ENCODE measurements around the gene CLDN10.
"Not testable (repeated sequence)": the region's sequence is repeated elsewhere in the genome, so short reads cannot be mapped to it uniquely, and the experiment has no call there.

The CLDN10 gene, protein sequence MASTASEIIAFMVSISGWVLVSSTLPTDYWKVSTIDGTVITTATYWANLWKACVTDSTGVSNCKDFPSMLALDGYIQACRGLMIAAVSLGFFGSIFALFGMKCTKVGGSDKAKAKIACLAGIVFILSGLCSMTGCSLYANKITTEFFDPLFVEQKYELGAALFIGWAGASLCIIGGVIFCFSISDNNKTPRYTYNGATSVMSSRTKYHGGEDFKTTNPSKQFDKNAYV

GRCh38 chr13:95552539-95553441 is at the start of gene CLDN10:
CLDN10 (plus strand) TSS chr13:95552720; CDS start chr13:95552754, 34 bp downstream.
- H3K27ac ChIP-seq (ENCODE audit: low read length): no peak within 1 kb of the TSS
- no peaks in the 10 kb centered on the region for H3K9me3 ChIP-seq (ENCODE audit: control insufficient read depth, low read depth, low read length)
- peak within 1 kb of the TSS; percentile 47 for H3K9ac ChIP-seq (ENCODE audit: low read length)
- peaks cover 8% of the 10 kb centered on the region for H3K4me1 ChIP-seq (ENCODE audit: control insufficient read depth, low read depth, low read length)
- peaks cover 28% of the 10 kb centered on the region for H3K27me3 ChIP-seq (ENCODE audit: control insufficient read depth, insufficient read depth, low read length)
- H3K36me3 ChIP-seq (ENCODE audit: control insufficient read depth, low read depth, low read length): no peaks in the 10 kb centered on the region
- peak within 1 kb of the TSS; percentile 77 for H3K4me3 ChIP-seq (ENCODE audit: low read length)

- Histone ChIP-seq H3K9me3 (ENCODE audit: control insufficient read depth, low read depth, low read length) (no peaks in the 10 kb centered on the region), H3K27ac (ENCODE audit: low read length) (no peak overlapping the region), H3K4me3 (ENCODE audit: low read length) (no peak overlapping the region), H3K27me3 (ENCODE audit: control insufficient read depth, insufficient read depth, low read length) (no peaks in the 10 kb centered on the region), H3K4me1 (ENCODE audit: control insufficient read depth, low read depth, low read length) (peaks cover 14% of the 10 kb centered on the region), H3K9ac (ENCODE audit: low read length) (no peak overlapping the region), H3K36me3 (ENCODE audit: control insufficient read depth, low read depth, low read length) (no peaks in the 10 kb centered on the region)
Observed at GRCh38 chr13:95503662-95504061, 48.9 kb upstream of the CLDN10 start.

- Histone ChIP-seq H3K27ac (ENCODE audit: low read length) (no peak overlapping the region), H3K4me3 (ENCODE audit: low read length) (no peak overlapping the region), H3K27me3 (ENCODE audit: control insufficient read depth, insufficient read depth, low read length) (no peaks in the 10 kb centered on the region), H3K9me3 (ENCODE audit: control insufficient read depth, low read depth, low read length) (no peaks in the 10 kb centered on the region), H3K9ac (ENCODE audit: low read length) (no peak overlapping the region), H3K4me1 (ENCODE audit: control insufficient read depth, low read depth, low read length) (peaks cover 10% of the 10 kb centered on the region), H3K36me3 (ENCODE audit: control insufficient read depth, low read depth, low read length) (no peaks in the 10 kb centered on the region)
Observed at GRCh38 chr13:95505265-95505664, 47.3 kb upstream of the CLDN10 start.

- no peaks in the 10 kb centered on the region for H3K27me3 ChIP-seq (ENCODE audit: control insufficient read depth, insufficient read depth, low read length)
- no peak overlapping the region for H3K27ac ChIP-seq (ENCODE audit: low read length)
- no peaks in the 10 kb centered on the region for H3K9me3 ChIP-seq (ENCODE audit: control insufficient read depth, low read depth, low read length)
- H3K4me1 ChIP-seq (ENCODE audit: control insufficient read depth, low read depth, low read length): peaks cover 7% of the 10 kb centered on the region
- H3K4me3 ChIP-seq (ENCODE audit: low read length): no peak overlapping the region
- H3K9ac ChIP-seq (ENCODE audit: low read length): no peak overlapping the region
- no peaks in the 10 kb centered on the region for H3K36me3 ChIP-seq (ENCODE audit: control insufficient read depth, low read depth, low read length)
Observed at GRCh38 chr13:95505986-95506385, 46.5 kb upstream of the CLDN10 start.

- Histone ChIP-seq H3K27ac (ENCODE audit: low read length) (no peak overlapping the region), H3K27me3 (ENCODE audit: control insufficient read depth, insufficient read depth, low read length) (no peaks in the 10 kb centered on the region), H3K4me1 (ENCODE audit: control insufficient read depth, low read depth, low read length) (peaks cover 7% of the 10 kb centered on the region), H3K9me3 (ENCODE audit: control insufficient read depth, low read depth, low read length) (no peaks in the 10 kb centered on the region), H3K4me3 (ENCODE audit: low read length) (no peak overlapping the region), H3K36me3 (ENCODE audit: control insufficient read depth, low read depth, low read length) (no peaks in the 10 kb centered on the region), H3K9ac (ENCODE audit: low read length) (no peak overlapping the region)
Observed at GRCh38 chr13:95507991-95508390, 44.5 kb upstream of the CLDN10 start.

- no peak overlapping the region for H3K4me3 ChIP-seq (ENCODE audit: low read length)
- no peak overlapping the region for H3K27ac ChIP-seq (ENCODE audit: low read length)
- H3K9ac ChIP-seq (ENCODE audit: low read length): no peak overlapping the region
- H3K27me3 ChIP-seq (ENCODE audit: control insufficient read depth, insufficient read depth, low read length): no peaks in the 10 kb centered on the region
- H3K36me3 ChIP-seq (ENCODE audit: control insufficient read depth, low read depth, low read length): no peaks in the 10 kb centered on the region
- no peaks in the 10 kb centered on the region for H3K9me3 ChIP-seq (ENCODE audit: control insufficient read depth, low read depth, low read length)
- H3K4me1 ChIP-seq (ENCODE audit: control insufficient read depth, low read depth, low read length): peaks cover 7% of the 10 kb centered on the region
Observed at GRCh38 chr13:95508996-95509395, 43.5 kb upstream of the CLDN10 start.

DNA sequence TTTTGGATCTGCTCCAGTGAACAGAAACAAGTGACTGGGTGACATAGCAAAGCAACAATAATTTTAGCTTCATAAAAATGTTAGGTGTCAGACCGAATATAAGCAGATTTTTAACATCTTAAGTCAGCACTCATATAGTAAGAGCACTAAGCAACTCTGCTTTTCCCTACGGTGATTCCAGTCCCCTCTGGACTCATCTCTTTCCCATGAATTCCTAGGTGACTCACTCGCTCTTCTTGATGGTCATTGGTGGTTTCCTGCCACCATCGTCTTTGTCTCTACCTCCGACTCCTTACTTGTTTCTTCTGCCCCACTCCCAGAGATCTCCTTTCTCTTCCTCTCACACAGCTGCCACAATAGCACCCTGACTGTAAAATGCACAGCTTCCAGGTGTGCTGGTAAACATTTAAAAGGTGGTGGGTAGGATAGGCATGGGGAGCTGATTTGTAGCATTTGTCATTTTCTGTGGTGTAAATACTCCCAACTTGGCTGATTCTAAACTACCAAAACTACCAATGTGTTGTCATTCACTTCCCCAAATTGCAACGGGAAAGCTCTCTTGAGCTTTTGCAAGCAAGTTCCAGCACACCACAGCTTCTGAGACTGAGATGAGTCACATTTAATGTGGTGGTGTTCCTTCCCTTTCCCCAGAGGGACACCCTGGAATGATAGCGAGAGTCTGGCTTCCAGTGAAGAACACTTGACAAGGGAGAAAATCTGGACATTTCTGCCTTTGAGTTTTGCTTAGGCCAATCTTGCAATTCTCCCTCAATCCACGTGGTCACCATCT is 42.8 kb upstream of the CLDN10 start:
- Histone ChIP-seq H3K9me3 (ENCODE audit: control insufficient read depth, low read depth, low read length) (no peaks in the 10 kb centered on the region), H3K27ac (ENCODE audit: low read length) (no peak overlapping the region), H3K27me3 (ENCODE audit: control insufficient read depth, insufficient read depth, low read length) (no peaks in the 10 kb centered on the region), H3K4me3 (ENCODE audit: low read length) (no peak overlapping the region), H3K9ac (ENCODE audit: low read length) (no peak overlapping the region), H3K4me1 (ENCODE audit: control insufficient read depth, low read depth, low read length) (peaks cover 6% of the 10 kb centered on the region), H3K36me3 (ENCODE audit: control insufficient read depth, low read depth, low read length) (no peaks in the 10 kb centered on the region)

DNA sequence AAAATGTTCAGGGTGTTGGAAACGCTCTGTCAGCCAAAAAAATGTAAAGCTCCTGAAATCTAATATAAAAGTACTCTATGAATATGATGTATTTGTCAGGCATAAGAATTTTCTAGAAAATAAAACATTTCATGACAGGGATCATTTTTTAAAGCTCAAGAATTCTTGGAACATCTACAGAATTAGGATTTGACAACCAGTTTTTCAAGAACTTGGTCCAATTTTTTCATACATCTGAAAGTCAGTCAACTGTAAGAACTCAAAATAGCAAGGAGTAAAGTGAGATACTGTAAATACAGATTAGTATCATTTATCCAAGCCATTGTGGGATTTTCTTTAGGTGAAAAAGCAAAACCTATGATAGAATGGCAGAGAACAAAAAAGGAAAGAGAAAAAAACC is 41.6 kb upstream of the CLDN10 start:
- Histone ChIP-seq H3K9ac (ENCODE audit: low read length) (no peak overlapping the region), H3K4me3 (ENCODE audit: low read length) (no peak overlapping the region), H3K36me3 (ENCODE audit: control insufficient read depth, low read depth, low read length) (no peaks in the 10 kb centered on the region), H3K27me3 (ENCODE audit: control insufficient read depth, insufficient read depth, low read length) (no peaks in the 10 kb centered on the region), H3K4me1 (ENCODE audit: control insufficient read depth, low read depth, low read length) (no peaks in the 10 kb centered on the region), H3K9me3 (ENCODE audit: control insufficient read depth, low read depth, low read length) (no peaks in the 10 kb centered on the region), H3K27ac (ENCODE audit: low read length) (no peak overlapping the region)

DNA sequence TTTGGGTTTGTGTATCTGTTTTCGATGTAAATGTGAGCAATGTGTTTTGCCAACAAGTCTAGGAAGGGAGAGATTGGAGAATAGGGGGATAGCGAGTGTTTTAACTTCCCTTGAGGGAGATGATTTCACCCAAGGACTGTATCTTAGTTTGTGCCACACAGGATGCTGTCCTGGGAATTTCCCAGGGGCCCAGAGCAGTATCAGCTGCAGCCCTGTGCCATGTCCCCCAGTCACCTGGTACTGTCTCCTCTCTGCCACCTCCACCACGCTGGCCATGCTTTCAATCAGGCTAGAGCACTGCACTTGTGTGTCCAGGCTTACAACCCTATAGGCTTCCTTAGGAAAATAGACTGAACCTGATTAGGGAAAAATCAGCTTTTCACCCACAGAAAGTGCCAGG is 40.1 kb upstream of the CLDN10 start:
- Histone ChIP-seq H3K27me3 (ENCODE audit: control insufficient read depth, insufficient read depth, low read length) (no peaks in the 10 kb centered on the region), H3K36me3 (ENCODE audit: control insufficient read depth, low read depth, low read length) (no peaks in the 10 kb centered on the region), H3K9me3 (ENCODE audit: control insufficient read depth, low read depth, low read length) (no peaks in the 10 kb centered on the region), H3K27ac (ENCODE audit: low read length) (no peak overlapping the region), H3K9ac (ENCODE audit: low read length) (no peak overlapping the region), H3K4me3 (ENCODE audit: low read length) (no peak overlapping the region), H3K4me1 (ENCODE audit: control insufficient read depth, low read depth, low read length) (peaks cover 4% of the 10 kb centered on the region)

DNA sequence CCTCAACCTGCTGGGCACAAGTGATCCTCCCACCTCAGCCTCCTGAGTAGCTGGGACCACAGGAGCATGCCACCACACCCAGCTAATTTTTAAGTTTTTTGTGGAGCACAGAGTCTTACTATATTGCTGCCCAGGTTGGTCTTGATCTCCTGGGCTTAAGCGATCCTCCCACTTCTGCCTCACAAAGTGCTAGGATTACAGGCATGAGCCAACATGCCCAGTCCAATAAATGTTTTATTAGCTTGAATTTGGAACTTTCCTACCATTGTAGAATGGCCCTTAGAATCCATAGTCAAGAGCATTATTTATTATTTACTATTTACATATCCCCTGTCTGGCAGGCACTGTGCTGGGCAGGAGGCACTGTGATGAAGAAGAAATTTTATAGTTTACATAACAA is 39.6 kb upstream of the CLDN10 start:
- Histone ChIP-seq H3K9ac (ENCODE audit: low read length) (no peak overlapping the region), H3K4me1 (ENCODE audit: control insufficient read depth, low read depth, low read length) (peaks cover 4% of the 10 kb centered on the region), H3K27me3 (ENCODE audit: control insufficient read depth, insufficient read depth, low read length) (no peaks in the 10 kb centered on the region), H3K4me3 (ENCODE audit: low read length) (no peak overlapping the region), H3K9me3 (ENCODE audit: control insufficient read depth, low read depth, low read length) (no peaks in the 10 kb centered on the region), H3K36me3 (ENCODE audit: control insufficient read depth, low read depth, low read length) (no peaks in the 10 kb centered on the region), H3K27ac (ENCODE audit: low read length) (no peak overlapping the region)

- H3K27me3 ChIP-seq (ENCODE audit: control insufficient read depth, insufficient read depth, low read length); H3K4me1 ChIP-seq (ENCODE audit: control insufficient read depth, low read depth, low read length); H3K36me3 ChIP-seq (ENCODE audit: control insufficient read depth, low read depth, low read length); H3K4me3 ChIP-seq (ENCODE audit: low read length); H3K27ac ChIP-seq (ENCODE audit: low read length); H3K9me3 ChIP-seq (ENCODE audit: control insufficient read depth, low read depth, low read length); H3K9ac ChIP-seq (ENCODE audit: low read length): not testable (repeated sequence)
Observed at GRCh38 chr13:95515606-95516005, 36.9 kb upstream of the CLDN10 start.
